SK-N-SH (cell line): Measurements from ENCODE around the gene KDM2A. TPM values are rescaled to one million over a fixed set of nuclear protein-coding genes. Genes with fewer than 3 reads are reported as not detected.
A peak's percentile ranks its signal among the peaks of the same experiment; 100 is the strongest.

Experiments used
- CTCF ChIA-PET: fragments of 300-600, 350-600 bp; formaldehyde crosslinking; extraction: SDS; loops from one replicate; lab custom pipeline; 2021; lab: Yijun Ruan, JAX
- POLR2A ChIA-PET: fragments of 350-600 bp; sonication (Branson Sonifier 250); formaldehyde crosslinking; extraction: SDS; loops from one replicate; lab custom pipeline; 2020; ENCODE audit warnings: antibody characterized with exemption, inconsistent platforms; lab: Yijun Ruan, JAX
- DNase-seq: peaks from one replicate; pipeline ENCODE4 v3.0.0; 2012
- H2AFZ ChIP-seq: fragments of 200-600 bp; sonication (generic); 2 replicates; pipeline ENCODE4 v1.8.1; 2016; ENCODE audit warnings: antibody characterized with exemption, mild to moderate bottlenecking, low read depth
- H3F3A ChIP-seq: fragments of 200-600 bp; sonication (generic); replicated peaks from 2 replicates; pipeline ENCODE3; 2016; ENCODE audit warnings: antibody characterized with exemption, mild to moderate bottlenecking; ENCODE audit not compliant: insufficient read depth
- H3K27ac ChIP-seq, 2 experiments: fragments of 200-500 bp in 1 of 2; fragments of 200-600 bp in 1 of 2; sonication (Bioruptor generic) in 1 of 2; sonication (generic), shearing (Covaris generic) in 1 of 2; 2 replicates each; pipeline versions ENCODE4 v1.5.1 to v1.6.1; 2014 to 2016; ENCODE audit warnings: low read depth in 2 of 2, inconsistent platforms in 1 of 2, low read length in 1 of 2, mild to moderate bottlenecking in 1 of 2, mixed read lengths in 1 of 2
- H3K27me3 ChIP-seq: fragments of 200-600 bp; sonication (generic), shearing (Covaris generic); 2 replicates; pipeline ENCODE4 v1.6.1; 2016; ENCODE audit warnings: mixed run types; ENCODE audit not compliant: insufficient read depth
- H3K36me3 ChIP-seq, 2 experiments: fragments of 200-500 bp in 1 of 2; fragments of 200-600 bp in 1 of 2; sonication (Bioruptor generic) in 1 of 2; sonication (generic) in 1 of 2; replicated peaks in 1 of 2; 2 replicates each; pipeline versions ENCODE3 to v1.5.1; 2014 to 2016; ENCODE audit warnings: low read length in 1 of 2, mild to moderate bottlenecking in 1 of 2; ENCODE audit not compliant: insufficient read depth in 2 of 2, control insufficient read depth in 1 of 2
- H3K4me1 ChIP-seq, 2 experiments: fragments of 200-500 bp in 1 of 2; fragments of 200-600 bp in 1 of 2; sonication (Bioruptor generic) in 1 of 2; sonication (generic), shearing (Covaris generic) in 1 of 2; 2 replicates each; pipeline versions ENCODE4 v1.5.1 to v1.6.1; 2014 to 2016; ENCODE audit warnings: low read depth in 1 of 2, low read length in 1 of 2, mixed run types in 1 of 2; ENCODE audit not compliant: insufficient read depth in 2 of 2, control insufficient read depth in 1 of 2
- H3K4me2 ChIP-seq: fragments of 200-600 bp; sonication (generic), shearing (Covaris generic); 2 replicates; pipeline ENCODE4 v1.6.1; 2017; ENCODE audit warnings: mixed run types
- H3K4me3 ChIP-seq, 2 experiments: fragments of 200-500 bp in 1 of 2; fragments of 200-600 bp in 1 of 2; sonication (Bioruptor generic) in 1 of 2; sonication (generic), shearing (Covaris generic) in 1 of 2; 2 replicates each; pipeline versions ENCODE4 v1.5.1 to v1.8.1; 2014 to 2016; ENCODE audit warnings: low read depth in 2 of 2, inconsistent platforms in 1 of 2, low read length in 1 of 2, mild to moderate bottlenecking in 1 of 2, mixed read lengths in 1 of 2, moderate library complexity in 1 of 2
- H3K79me2 ChIP-seq: fragments of 200-600 bp; sonication (generic); 2 replicates; pipeline ENCODE4 v1.8.1; 2017; ENCODE audit warnings: mild to moderate bottlenecking; ENCODE audit not compliant: insufficient read depth
- H3K9ac ChIP-seq: fragments of 200-600 bp; sonication (generic); 2 replicates; pipeline ENCODE4 v1.6.1; 2017; ENCODE audit warnings: mixed run types
- H3K9me2 ChIP-seq: fragments of 200-600 bp; sonication (generic); 2 replicates; pipeline ENCODE4 v1.6.1; 2017; ENCODE audit warnings: mixed run types
- H3K9me3 ChIP-seq: fragments of 200-600 bp; sonication (generic); 2 replicates; pipeline ENCODE4 v1.6.1; 2017; ENCODE audit warnings: mixed run types, mild to moderate bottlenecking, moderate library complexity
- H4K20me1 ChIP-seq: fragments of 200-600 bp; sonication (generic); 2 replicates; pipeline ENCODE4 v1.6.1; 2017; ENCODE audit warnings: mild to moderate bottlenecking, mixed run types; ENCODE audit not compliant: insufficient read depth
- CHD2 ChIP-seq: fragments of 150-350 bp; IDR thresholded peaks from 2 replicates; pipeline ENCODE4 v1.6.1; 2018; ENCODE audit warnings: low read length; ENCODE audit not compliant: partially characterized antibody
- ELF1 ChIP-seq: IDR thresholded peaks from 2 replicates; pipeline ENCODE4 v1.4.0; 2012
- EP300 ChIP-seq, 2 experiments: IDR thresholded peaks; 2 replicates each; pipeline versions ENCODE4 v1.4.0 to v1.6.1; 2012; ENCODE audit warnings: borderline replicate concordance in 1 of 2, low read depth in 1 of 2, low read length in 1 of 2
- EZH2phosphoT487 ChIP-seq: fragments of 200-600 bp; sonication (generic); IDR thresholded peaks from 2 replicates; pipeline ENCODE4 v1.6.1; 2017; ENCODE audit warnings: low read depth, mixed run types, mild to moderate bottlenecking, antibody characterized with exemption, moderate library complexity, borderline replicate concordance
- FOSL2 ChIP-seq: IDR thresholded peaks from 2 replicates; pipeline ENCODE4 v1.4.0; 2012; ENCODE audit warnings: low read depth, mild to moderate bottlenecking, moderate library complexity, borderline replicate concordance
- GATA2 ChIP-seq: sonication (generic); formaldehyde crosslinking; IDR thresholded peaks from 2 replicates; pipeline ENCODE4 v1.5.0; 2020; ENCODE audit warnings: mild to moderate bottlenecking, missing genetic modification reagents
- NFIC ChIP-seq: IDR thresholded peaks from 2 replicates; pipeline ENCODE4 v1.4.0; 2012; ENCODE audit warnings: borderline replicate concordance
- NRF1 ChIP-seq: IDR thresholded peaks from 2 replicates; pipeline ENCODE4 v1.6.1; 2012; ENCODE audit warnings: low read depth, mild to moderate bottlenecking, low read length
- RCOR1 ChIP-seq: fragments of 150-350 bp; IDR thresholded peaks from 2 replicates; pipeline ENCODE4 v1.6.1; 2017; ENCODE audit warnings: antibody characterized with exemption, low read length
- RFX5 ChIP-seq: IDR thresholded peaks from 2 replicates; pipeline ENCODE4 v1.6.1; 2012; ENCODE audit warnings: mild to moderate bottlenecking, improper control_type of control experiment, low read length
- SIN3A ChIP-seq: IDR thresholded peaks from 2 replicates; pipeline ENCODE4 v1.6.1; 2012; ENCODE audit warnings: low read depth, mild to moderate bottlenecking, low read length, moderate library complexity, borderline replicate concordance
- YY1 ChIP-seq: IDR thresholded peaks from 2 replicates; pipeline ENCODE4 v1.4.0; 2012; ENCODE audit warnings: low read depth, mild to moderate bottlenecking
- WGBS: methylation state at CpG from one replicate; pipeline ENCODE4 v1.1.6; 2017; ENCODE audit warnings: low lambda C conversion rate; 5-methylcytosine and 5-hydroxymethylcytosine counted together
- polyA plus RNA-seq, 3 experiments: library from polyadenylated mRNA; depleted of rRNA; stranded (reverse); fragments of >200 nt; gene quantifications; 2 replicates each; pipeline ENCODE4 v1.2.3, GENCODE V29; 2012
- TF ChIP-seq, protein P1 (sequence below): IDR thresholded peaks from 2 replicates; pipeline ENCODE4 v1.4.0; 2012; ENCODE audit warnings: low read depth
- TF ChIP-seq, protein P2 (sequence below): IDR thresholded peaks from 2 replicates; pipeline ENCODE4 v1.4.0; 2012; ENCODE audit warnings: low read depth, borderline replicate concordance
- TF ChIP-seq, protein P3 (sequence below): IDR thresholded peaks from 2 replicates; pipeline ENCODE4 v1.4.0; 2012; ENCODE audit warnings: low read depth, borderline replicate concordance
- TF ChIP-seq, protein P4 (sequence below): IDR thresholded peaks from 2 replicates; pipeline ENCODE4; 2012

KDM2A gene
- polyA plus RNA-seq, 1 of the 3 experiments (the other 2 are of a cell fraction), result 28.4 TPM

DNA sequence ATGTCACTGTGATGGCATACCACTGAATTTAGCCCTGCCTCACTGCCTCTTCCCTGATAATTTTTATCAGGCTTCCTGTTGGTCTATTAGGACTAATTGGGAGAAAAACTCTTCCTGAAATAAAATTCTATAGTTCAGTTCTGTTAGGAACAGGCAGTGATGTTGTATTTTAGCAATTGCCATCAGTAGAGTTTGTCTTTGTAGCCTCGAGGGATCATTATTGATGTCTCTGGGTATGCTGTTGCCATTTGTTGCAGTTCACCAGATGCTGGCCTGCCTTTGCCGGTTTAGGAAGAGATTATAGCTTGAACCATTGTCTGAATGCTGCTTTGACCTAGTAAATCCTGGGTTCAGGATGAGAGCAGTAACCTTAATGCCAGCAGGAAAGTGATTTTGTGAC lies 41.0 kb downstream of the KDM2A start:
- TF ChIP-seq EZH2phosphoT487, result no peak
- TF ChIP-seq, protein P1, sequence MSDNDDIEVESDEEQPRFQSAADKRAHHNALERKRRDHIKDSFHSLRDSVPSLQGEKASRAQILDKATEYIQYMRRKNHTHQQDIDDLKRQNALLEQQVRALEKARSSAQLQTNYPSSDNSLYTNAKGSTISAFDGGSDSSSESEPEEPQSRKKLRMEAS, result no peak
- no peak for TF ChIP-seq ELF1
- TF ChIP-seq CHD2, result no peak
- peak in 1 of 2 experiments; percentile 49; a peak in 1 of 4 replicates for TF ChIP-seq EP300 (IDR thresholded peaks at IDR 0.05; ENCODE audit: borderline replicate concordance in 1 of 2, low read depth in 1 of 2, low read length in 1 of 2)
- TF ChIP-seq, protein P2, sequence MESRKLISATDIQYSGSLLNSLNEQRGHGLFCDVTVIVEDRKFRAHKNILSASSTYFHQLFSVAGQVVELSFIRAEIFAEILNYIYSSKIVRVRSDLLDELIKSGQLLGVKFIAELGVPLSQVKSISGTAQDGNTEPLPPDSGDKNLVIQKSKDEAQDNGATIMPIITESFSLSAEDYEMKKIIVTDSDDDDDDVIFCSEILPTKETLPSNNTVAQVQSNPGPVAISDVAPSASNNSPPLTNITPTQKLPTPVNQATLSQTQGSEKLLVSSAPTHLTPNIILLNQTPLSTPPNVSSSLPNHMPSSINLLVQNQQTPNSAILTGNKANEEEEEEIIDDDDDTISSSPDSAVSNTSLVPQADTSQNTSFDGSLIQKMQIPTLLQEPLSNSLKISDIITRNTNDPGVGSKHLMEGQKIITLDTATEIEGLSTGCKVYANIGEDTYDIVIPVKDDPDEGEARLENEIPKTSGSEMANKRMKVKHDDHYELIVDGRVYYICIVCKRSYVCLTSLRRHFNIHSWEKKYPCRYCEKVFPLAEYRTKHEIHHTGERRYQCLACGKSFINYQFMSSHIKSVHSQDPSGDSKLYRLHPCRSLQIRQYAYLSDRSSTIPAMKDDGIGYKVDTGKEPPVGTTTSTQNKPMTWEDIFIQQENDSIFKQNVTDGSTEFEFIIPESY, result no peak
- peak; percentile 82; the same call in 1 of the 2 replicates for TF ChIP-seq RCOR1
- TF ChIP-seq NFIC, result no peak
- TF ChIP-seq FOSL2, result no peak
- TF ChIP-seq, protein P3, sequence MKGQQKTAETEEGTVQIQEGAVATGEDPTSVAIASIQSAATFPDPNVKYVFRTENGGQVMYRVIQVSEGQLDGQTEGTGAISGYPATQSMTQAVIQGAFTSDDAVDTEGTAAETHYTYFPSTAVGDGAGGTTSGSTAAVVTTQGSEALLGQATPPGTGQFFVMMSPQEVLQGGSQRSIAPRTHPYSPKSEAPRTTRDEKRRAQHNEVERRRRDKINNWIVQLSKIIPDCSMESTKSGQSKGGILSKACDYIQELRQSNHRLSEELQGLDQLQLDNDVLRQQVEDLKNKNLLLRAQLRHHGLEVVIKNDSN, result no peak
- TF ChIP-seq, protein P4, sequence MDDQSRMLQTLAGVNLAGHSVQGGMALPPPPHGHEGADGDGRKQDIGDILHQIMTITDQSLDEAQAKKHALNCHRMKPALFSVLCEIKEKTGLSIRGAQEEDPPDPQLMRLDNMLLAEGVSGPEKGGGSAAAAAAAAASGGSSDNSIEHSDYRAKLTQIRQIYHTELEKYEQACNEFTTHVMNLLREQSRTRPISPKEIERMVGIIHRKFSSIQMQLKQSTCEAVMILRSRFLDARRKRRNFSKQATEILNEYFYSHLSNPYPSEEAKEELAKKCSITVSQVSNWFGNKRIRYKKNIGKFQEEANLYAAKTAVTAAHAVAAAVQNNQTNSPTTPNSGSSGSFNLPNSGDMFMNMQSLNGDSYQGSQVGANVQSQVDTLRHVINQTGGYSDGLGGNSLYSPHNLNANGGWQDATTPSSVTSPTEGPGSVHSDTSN, result no peak
- no peak for TF ChIP-seq YY1
- TF ChIP-seq GATA2 (CRISPR knock-in tag), result no peak
- TF ChIP-seq NRF1, result no peak
- no peak for TF ChIP-seq SIN3A
- no peak for TF ChIP-seq RFX5
- H3K79me2 ChIP-seq, result peaks cover 97% of the 10 kb centered on the region
- peaks cover 26% of the 10 kb centered on the region for H3F3A ChIP-seq
- H3K4me3 ChIP-seq, result no peak overlapping the region
- ChIA-PET CTCF (interaction anchor here (1.0 to 2.4 kb wide), 4 partner anchors 11 to 79 kb away, joined by 3 to 7 read pairs (median 4); no protein-coding TSS in a partner anchor), POLR2A (no interaction called here)
- H3K27ac ChIP-seq, result peak overlapping the region in 1 of 2 experiments; percentile 23; a peak in 2 of 4 replicates
- WGBS, result 69% methylated on average over 2 of the region's 2 CpGs
- peak; percentile 65 for DNase-seq
- peaks cover 2 to 26% of the 10 kb centered on the region in 2 experiments; a peak in 3 of 4 replicates for H3K4me1 ChIP-seq
- H3K9me2 ChIP-seq, result no peaks in the 10 kb centered on the region
- no peak overlapping the region for H3K4me2 ChIP-seq
- H3K9me3 ChIP-seq, result no peaks in the 10 kb centered on the region
- H3K36me3 ChIP-seq, result peaks cover 0 to 6% of the 10 kb centered on the region in 2 experiments
- no peaks in the 10 kb centered on the region for H3K27me3 ChIP-seq
- H3K9ac ChIP-seq, result no peak overlapping the region
- H2AFZ ChIP-seq, result no peak overlapping the region
- H4K20me1 ChIP-seq, result peaks cover 63% of the 10 kb centered on the region
